Measurements from ENCODE around the gene ICAM5. TPM values are rescaled to one million over a fixed set of nuclear protein-coding genes. Genes with fewer than 3 reads are reported as not detected.
"Not testable (repeated sequence)": the region's sequence is repeated elsewhere in the genome, so short reads cannot be mapped to it uniquely, and the experiment has no call there.

ICAM5 gene
- total RNA-seq, 1 donor from 2014 or later, result 0.67 TPM

DNA sequence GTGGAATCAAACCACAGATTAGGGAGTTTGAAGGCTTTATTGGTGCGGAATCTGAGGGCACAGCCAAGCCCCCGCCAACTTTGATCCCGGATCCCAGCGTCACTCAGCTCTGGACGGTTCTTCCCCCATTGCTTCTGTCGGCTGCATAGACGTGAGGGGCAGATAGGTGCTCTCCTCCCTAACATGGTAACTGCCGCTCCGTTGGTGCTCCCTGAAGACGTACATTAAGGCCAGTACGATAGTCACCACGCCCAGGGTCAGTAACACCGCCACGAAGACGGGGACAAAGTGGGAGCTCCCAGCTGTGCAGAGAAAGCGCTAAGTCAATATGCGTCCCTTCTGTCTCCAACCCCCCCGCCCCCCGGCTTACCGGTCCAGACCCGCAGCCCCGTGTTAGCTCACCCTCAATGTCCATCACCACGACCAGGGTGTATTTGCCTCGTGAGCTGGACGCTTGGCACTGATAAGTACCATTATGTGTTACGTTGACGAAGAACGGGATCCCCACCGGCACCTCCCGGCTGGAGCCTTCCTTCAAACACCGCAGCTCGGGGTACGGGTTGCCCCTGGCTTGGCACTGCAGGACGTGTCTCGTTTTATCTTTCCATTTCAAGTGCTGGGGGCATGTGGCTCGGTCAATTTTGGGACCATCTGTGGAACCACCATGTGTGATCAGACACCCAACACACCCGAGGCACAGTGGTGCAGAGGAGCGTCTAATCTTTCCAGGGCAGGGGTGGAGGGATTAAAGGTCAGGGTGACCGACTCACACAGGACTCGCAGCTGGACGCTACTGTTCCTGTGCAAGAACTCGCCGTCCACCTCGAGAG is 44.2 kb downstream of the ICAM5 start:
- intact Hi-C loops (cut with DNase I), result loop anchor here (2.0 to 5.0 kb wide), 3 partner anchors 47 to 69 kb away; partner anchors contain the start of genes CDC37, ICAM1 and TYK2
- no peak for DNase-seq (ENCODE audit: low spot score)

DNA sequence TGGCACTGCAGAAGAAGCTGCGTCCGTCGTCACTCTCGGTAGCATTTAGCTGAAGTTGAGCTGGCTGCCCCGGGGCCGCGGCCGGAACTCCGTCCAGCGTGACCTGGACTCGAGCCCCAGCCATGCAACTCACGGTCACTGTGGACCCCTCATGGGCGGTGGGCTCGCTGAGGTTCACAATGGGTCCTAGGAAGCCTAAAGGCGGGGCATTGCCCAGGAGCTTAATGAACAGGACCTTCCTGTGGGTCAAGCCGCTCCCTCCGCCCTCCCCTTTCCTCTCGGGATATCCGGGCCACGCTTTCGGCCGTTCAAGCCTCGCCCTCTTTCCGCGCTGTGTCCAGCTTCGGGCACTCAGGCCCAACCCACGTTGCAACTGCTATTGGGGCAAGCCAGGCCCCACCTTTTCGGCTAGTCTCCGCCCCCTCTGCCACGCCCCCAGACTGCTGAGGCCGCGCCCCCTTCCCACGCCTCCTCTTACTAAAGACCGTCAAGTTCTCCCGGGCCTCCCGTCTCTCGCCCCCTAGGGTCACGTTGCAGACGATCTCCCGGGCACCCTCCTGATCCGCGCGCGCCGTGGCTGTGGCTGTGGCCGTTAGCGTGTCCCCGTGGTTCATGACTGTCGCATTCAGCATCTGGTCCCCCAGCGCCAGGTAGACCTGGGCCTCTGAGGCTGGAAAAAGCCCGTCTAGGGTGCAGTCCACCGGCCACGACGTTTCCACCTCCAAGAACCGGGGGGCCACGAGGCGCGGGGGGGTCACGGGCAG is 45.0 kb downstream of the ICAM5 start:
- DNase-seq (ENCODE audit: low spot score), result peak; percentile 96
- intact Hi-C loops (cut with DNase I), result loop anchor here (2.0 to 5.0 kb wide), 2 partner anchors 46 to 62 kb away; partner anchors contain the start of genes ICAM1 and TYK2

DNA sequence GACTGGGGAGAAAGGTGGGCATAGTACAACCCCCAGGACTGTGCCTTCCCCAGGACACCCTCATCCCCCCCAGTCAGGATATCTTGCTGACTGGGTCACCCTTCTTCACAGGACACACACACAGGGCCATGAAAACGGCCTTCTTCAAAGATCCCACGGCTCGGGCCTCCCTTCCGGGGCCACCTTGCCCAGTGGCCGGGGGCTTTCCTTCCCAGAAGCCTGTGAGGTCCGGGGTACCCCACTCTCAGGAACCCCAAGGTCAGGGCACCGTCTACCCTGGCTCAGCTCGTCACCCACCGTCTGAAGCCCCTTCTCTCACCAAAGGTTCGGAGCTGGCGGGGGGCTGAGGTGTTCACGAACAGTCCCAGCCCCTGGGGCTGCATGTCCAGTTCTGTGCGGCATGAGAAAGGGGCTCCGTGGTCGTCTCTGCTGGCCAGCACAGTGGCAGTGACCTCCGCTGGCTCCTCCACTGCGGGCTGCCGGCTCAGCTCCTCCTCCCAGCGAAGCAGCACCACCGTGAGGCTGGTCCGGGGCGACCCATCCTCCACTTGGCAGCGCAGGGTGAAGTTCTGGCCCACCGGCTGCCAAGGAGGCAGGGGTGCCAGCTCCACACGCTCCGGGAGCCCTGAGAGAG is 45.7 kb downstream of the ICAM5 start:
- intact Hi-C loops (cut with DNase I), result loop anchor here (2.0 kb wide), 1 partner anchor 45 kb away; the partner anchor contains the start of gene TYK2
- no peak for DNase-seq (ENCODE audit: low spot score)

DNA sequence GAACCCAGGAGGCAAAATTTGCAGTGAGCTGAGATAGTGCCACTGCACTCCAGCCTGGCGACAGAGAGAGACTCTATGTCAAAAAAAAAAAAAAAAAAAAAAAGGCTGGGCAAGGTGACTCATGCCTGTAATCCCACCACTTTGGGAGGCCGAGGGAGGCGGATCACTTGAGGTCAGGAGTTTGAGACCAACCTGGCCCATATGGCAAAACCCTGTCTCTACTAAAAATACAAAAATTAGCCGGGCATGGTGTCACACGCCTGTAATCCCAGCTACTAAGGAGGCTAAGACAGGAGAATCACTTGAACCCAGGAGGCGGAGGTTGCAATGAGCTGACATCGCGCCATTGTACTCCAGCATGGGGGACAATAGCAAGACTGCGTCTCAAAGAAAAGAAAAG is 47.0 kb downstream of the ICAM5 start:
- DNase-seq (ENCODE audit: low spot score); intact Hi-C loops (cut with DNase I): not testable (repeated sequence)

DNA sequence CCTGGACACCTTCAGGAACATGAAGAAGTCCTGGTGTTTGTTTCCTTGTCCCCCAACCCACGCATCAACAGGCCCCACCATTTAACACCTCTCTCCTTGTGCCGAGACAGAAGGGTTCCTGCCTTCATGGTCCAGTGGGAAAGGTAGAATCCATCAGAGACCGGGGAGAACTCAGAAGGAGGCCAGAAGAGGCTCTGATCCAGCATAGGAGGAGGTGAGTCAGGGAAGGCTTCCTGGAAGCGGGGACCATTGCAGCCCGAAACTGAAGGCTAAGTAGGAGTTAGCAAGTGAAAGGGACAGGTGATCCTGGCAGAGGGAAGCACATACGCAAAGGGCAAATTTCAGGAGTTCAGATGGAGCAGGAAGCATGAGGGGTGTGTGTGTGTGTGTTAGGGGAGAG is 49.2 kb downstream of the ICAM5 start:
- intact Hi-C loops (cut with DNase I), result no loop called here
- DNase-seq (ENCODE audit: low spot score), result no peak

DNA sequence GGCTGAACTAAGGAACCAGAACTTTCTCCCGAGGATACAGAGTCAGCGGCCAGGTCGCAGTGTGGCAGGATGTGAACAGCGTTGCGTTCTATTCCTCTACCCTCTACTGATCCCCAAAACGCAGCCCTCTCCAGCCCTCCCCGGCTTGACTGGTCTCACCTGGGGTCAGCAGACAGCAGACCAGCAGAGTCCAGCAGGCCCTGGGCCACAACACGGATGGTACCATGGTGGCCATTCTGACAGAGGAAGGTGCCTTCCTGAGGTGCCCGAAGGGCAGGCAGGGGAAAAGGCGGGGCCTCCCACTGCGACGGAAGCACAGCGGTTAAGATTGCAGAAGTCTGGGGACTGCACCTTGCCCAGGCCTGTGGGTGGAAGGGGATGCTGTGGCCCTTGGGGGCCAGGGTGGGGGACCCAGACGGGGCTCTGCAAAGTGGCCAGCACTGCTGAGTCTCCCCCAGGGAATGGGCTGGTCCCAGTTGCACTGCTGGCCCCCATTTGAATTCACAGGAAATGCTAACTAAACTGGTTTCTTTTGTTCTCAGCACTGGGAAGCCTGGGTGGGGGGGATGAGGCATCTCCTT is 49.7 kb downstream of the ICAM5 start, which contains the start of gene ICAM3:
ICAM3 (minus strand) TSS at position 245 of the 581 bp plus-strand sequence; CDS start at position 235, 10 bp downstream.
- peak; percentile 90 for DNase-seq (ENCODE audit: low spot score)
- intact Hi-C loops (cut with DNase I), result no loop called here

DNA sequence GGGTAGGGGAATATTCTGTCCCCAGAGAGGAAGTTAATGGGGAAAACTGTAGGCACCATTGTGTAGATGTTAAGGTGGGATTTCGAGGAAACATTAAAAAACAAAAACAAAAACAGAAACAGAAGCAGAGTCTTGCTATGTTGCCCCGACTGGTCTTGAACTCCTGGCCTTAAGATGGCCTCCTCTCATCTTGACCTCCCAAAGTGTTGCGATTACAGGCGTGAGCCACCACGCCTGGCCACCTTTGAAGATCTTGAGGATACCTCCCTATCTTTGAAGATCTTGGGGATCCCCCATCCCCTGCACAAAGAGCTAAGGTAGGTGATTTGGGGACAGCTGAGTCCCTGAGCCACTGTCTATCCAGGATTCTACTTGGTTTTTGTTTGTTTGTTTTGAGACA is 50.2 kb downstream of the ICAM5 start:
- no peak for DNase-seq (ENCODE audit: low spot score)
- intact Hi-C loops (cut with DNase I), result no loop called here

DNA sequence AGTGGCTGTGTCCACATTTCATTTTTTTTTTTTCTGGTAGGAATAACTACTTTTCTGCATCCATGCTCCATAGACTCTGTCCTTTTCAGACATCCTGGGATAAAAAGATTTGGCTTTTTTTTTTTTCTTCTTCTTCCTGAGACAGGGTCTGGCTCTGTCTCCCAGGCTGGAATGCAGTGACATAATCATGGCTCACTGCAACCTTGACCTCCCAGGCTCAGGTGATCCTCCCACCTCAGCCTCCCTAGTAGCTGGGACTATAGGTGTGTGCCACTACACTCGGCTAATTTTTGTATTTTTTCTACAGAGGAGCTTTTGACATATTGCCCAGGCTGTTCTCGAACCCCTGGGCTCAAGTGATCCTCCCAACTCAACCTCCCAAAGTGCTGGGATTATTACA is 53.7 kb downstream of the ICAM5 start:
- no peak for DNase-seq (ENCODE audit: low spot score)
- intact Hi-C loops (cut with DNase I), result no loop called here

DNA sequence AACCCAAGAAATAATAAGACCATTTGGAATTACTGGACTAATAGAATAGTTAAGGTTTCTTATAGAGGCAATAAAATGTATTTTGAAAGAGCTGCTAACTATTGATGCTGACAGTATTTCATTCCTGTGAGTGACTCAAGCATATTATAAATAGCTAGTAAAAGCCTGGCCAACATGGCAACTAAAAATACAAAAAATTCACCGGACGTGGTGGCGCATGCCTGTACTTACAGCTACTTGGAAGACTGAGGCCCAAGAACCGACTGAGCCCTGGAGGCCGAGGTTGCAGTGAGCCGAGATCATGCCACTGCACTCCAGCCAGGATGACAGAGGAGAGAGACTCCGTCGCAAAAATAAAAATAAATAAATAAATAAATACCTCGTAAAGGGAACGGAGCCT is 55.0 kb downstream of the ICAM5 start:
- intact Hi-C loops (cut with DNase I), result no loop called here
- no peak for DNase-seq (ENCODE audit: low spot score)

Other genes with a start within 250 kb of the ICAM5 start
- 9.4 TPM for gene SHFL, start 203.6 kb upstream of the ICAM5 start, total RNA-seq
- gene ANGPTL6, start 187.3 kb upstream of the ICAM5 start, total RNA-seq, result 0.19 TPM
- gene PPAN, start 183.6 kb upstream of the ICAM5 start, total RNA-seq, result 29.5 TPM
- gene P2RY11, start 178.3 kb upstream of the ICAM5 start, total RNA-seq, result 10.0 TPM
- 126 TPM for gene EIF3G, start 170.1 kb upstream of the ICAM5 start, total RNA-seq
- 27.3 TPM for gene DNMT1, start 95.0 kb upstream of the ICAM5 start, total RNA-seq
- gene S1PR2, start 58.6 kb upstream of the ICAM5 start, total RNA-seq, result 3.6 TPM
- gene MRPL4, start 37.7 kb upstream of the ICAM5 start, total RNA-seq, result 71.8 TPM
- gene ICAM1, start 18.8 kb upstream of the ICAM5 start, total RNA-seq, result 9.8 TPM
- gene ICAM4, start 3.0 kb upstream of the ICAM5 start, total RNA-seq, result 0.46 TPM
- gene ZGLP1, start 19.9 kb downstream of the ICAM5 start, total RNA-seq, result 1.9 TPM
- 16.9 TPM for gene FDX2, start 26.1 kb downstream of the ICAM5 start, total RNA-seq
- gene RAVER1, start 43.6 kb downstream of the ICAM5 start, total RNA-seq, result 17.8 TPM
- 14.4 TPM for gene ICAM3, start 49.7 kb downstream of the ICAM5 start, total RNA-seq
- gene TYK2, start 90.6 kb downstream of the ICAM5 start, total RNA-seq, result 66.2 TPM
- 140 TPM for gene CDC37, start 113.6 kb downstream of the ICAM5 start, total RNA-seq
- gene PDE4A, start 130.6 kb downstream of the ICAM5 start, total RNA-seq, result 8.2 TPM
- 66.7 TPM for gene KEAP1, start 213.4 kb downstream of the ICAM5 start, total RNA-seq
- gene S1PR5, start 227.5 kb downstream of the ICAM5 start, total RNA-seq, result 0.75 TPM